Subcutaneous abdominal adipose tissue (tissue), 5 donors: ENCODE measurements around the gene GIPC3.

ENCODE experiments used
- H3K27ac ChIP-seq: one replicate; pipeline ENCODE4 v1.7.0; 2013; ENCODE audit warnings: low read depth, mild to moderate bottlenecking, inconsistent platforms, low read length, moderate library complexity
- H3K27me3 ChIP-seq, 5 donors: one replicate each; pipeline ENCODE4 v1.7.0; 2013; ENCODE audit warnings: low read length in 5 of 5, inconsistent platforms in 1 of 5; ENCODE audit not compliant: control insufficient read depth in 5 of 5, insufficient read depth in 4 of 5
- H3K36me3 ChIP-seq, 5 donors: one replicate each; pipeline ENCODE4 v1.7.0; 2013; ENCODE audit warnings: low read length in 5 of 5; ENCODE audit not compliant: control insufficient read depth in 5 of 5, insufficient read depth in 5 of 5
- H3K4me1 ChIP-seq, 5 donors: one replicate each; pipeline ENCODE4 v1.7.0; 2013; ENCODE audit warnings: low read length in 5 of 5, mild to moderate bottlenecking in 3 of 5, moderate library complexity in 1 of 5; ENCODE audit not compliant: control insufficient read depth in 5 of 5, insufficient read depth in 5 of 5
- H3K4me3 ChIP-seq, 5 donors: one replicate each; pipeline ENCODE4 v1.7.0; 2013; ENCODE audit warnings: low read length in 5 of 5, low read depth in 1 of 5
- H3K9ac ChIP-seq, 5 donors: one replicate each; pipeline ENCODE4 v1.7.0; 2013; ENCODE audit warnings: low read length in 5 of 5, mild to moderate bottlenecking in 4 of 5, moderate library complexity in 3 of 5
- H3K9me3 ChIP-seq, 5 donors: one replicate each; pipeline ENCODE4 v1.7.0; 2013; ENCODE audit warnings: low read length in 5 of 5; ENCODE audit not compliant: control insufficient read depth in 5 of 5
- donor health status: healthy.
- donor health status: healthy.
- donor health status: healthy.
- donor health status: healthy.
- donor health status: healthy.

Gene GIPC3

DNA sequence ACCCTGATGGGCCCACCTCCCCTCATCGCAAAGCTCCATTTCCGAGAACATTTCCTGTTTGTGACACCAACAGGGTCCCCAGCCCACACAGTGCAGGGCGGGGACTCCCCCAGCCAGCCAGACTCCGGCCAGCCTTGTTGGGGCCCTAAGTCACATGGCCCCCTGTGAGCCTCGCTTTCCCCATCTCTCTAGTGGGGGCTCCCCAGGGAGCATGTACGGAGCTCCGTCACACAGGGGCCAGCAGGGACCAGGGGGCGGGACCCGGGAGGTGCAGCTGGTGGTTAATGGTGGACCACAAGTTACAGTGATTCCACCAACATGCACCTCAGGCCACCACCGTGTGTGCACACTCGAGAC is 19.7 kb downstream of the GIPC3 start:
- H3K27ac ChIP-seq = no peak overlapping the region
- peaks cover 6 to 26% (median 15%) of the 10 kb centered on the region in 5 donors for H3K27me3 ChIP-seq
- peaks cover 0 to 5% (median 0%) of the 10 kb centered on the region in 5 donors for H3K36me3 ChIP-seq
- H3K4me3 ChIP-seq = peak overlapping the region in 3 of 5 donors; percentile 33 to 67 (median 56)
- H3K4me1 ChIP-seq = peaks cover 0 to 61% (median 40%) of the 10 kb centered on the region in 5 donors
- H3K9me3 ChIP-seq = no peaks in the 10 kb centered on the region
- peak overlapping the region in 1 of 5 donors; percentile 4 for H3K9ac ChIP-seq

DNA sequence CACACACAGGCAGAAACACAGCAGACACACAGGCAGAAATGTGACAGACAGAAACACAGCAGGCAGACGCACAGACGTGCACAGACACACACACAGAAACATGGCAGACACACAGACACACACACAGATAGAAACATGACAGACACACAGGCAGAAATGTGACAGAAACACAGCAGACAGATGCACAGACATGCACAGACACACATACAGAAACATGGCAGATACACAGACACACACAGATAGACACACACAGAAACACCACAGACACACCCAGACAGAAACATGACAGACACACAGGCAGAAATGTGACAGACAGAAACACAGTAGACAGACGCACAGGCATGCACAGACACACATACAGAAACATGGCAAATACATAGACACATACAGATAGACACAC is 20.1 kb downstream of the GIPC3 start:
- H3K27ac ChIP-seq = no peak overlapping the region

DNA sequence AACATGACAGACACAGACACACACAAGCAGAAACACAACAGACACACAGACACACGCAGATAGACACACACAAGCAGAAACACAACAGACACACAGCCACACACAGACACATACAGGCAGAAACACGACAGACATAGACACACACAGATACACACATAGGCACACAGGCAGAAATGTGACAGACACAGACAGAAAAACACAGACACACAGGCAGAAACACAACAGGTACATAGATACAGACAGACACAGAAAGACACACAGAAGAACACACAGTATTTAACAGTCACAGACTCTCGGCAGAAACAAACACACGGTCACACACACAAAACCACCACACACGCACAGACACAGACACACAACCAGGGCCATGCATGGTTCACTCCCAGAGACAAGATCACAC is 20.5 kb downstream of the GIPC3 start:
- Histone ChIP-seq H3K9me3 (no peaks in the 10 kb centered on the region), H3K4me1 (peaks cover 0 to 67% (median 44%) of the 10 kb centered on the region in 5 donors), H3K36me3 (peaks cover 0 to under 1% (median 0%) of the 10 kb centered on the region in 5 donors), H3K4me3 (peak overlapping the region; percentile 7 to 67 (median 56)), H3K27ac (no peak overlapping the region), H3K27me3 (peaks cover 6 to 26% (median 15%) of the 10 kb centered on the region in 5 donors), H3K9ac (peak overlapping the region in 1 of 5 donors; percentile 67)

More for the DNA sequence above, 20.1 kb downstream of the GIPC3 start:
- Histone ChIP-seq H3K4me1 (peaks cover 0 to 65% (median 44%) of the 10 kb centered on the region in 5 donors), H3K36me3 (peaks cover 0 to 1% (median 0%) of the 10 kb centered on the region in 5 donors), H3K9me3 (no peaks in the 10 kb centered on the region), H3K9ac (peak overlapping the region in 1 of 5 donors; percentile 67), H3K4me3 (peak overlapping the region in 4 of 5 donors; percentile 7 to 67 (median 60)), H3K27me3 (peaks cover 6 to 26% (median 15%) of the 10 kb centered on the region in 5 donors)

DNA sequence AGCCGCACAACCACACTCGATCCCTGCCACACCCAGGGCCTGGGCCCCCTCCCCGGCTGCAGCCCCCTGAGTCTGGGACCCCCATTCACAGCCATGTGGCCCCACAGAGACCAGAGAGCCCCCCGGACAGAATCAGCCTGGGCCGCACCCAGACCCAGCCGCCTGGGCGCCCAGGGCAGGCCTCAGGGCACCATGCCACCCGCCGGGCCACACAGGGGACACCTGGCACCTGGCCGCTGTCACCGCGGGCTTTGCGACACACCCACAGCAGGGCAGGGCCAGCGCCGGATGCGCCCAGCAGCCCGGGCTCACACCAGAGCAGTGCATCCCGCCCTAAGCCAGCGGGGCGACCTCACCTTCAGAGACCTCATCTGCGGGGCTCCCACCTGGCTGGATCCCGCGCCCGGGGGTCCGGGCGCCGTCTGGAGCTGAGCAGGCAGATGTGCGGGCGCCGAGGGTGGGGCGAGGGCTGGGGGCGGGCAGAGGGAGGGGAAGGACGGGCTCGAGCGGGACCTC is 21.0 kb downstream of the GIPC3 start:
- H3K9me3 ChIP-seq = no peaks in the 10 kb centered on the region
- peak overlapping the region in 4 of 5 donors; percentile 42 to 67 (median 60) for H3K4me3 ChIP-seq
- peak overlapping the region in 2 of 5 donors; percentile 69 to 79 for H3K9ac ChIP-seq
- H3K27me3 ChIP-seq = peaks cover 6 to 26% (median 15%) of the 10 kb centered on the region in 5 donors
- peaks cover 0 to 67% (median 44%) of the 10 kb centered on the region in 5 donors for H3K4me1 ChIP-seq
- peaks cover 0 to 5% (median 4%) of the 10 kb centered on the region in 5 donors for H3K36me3 ChIP-seq
- H3K27ac ChIP-seq = peak overlapping the region; percentile 72

DNA sequence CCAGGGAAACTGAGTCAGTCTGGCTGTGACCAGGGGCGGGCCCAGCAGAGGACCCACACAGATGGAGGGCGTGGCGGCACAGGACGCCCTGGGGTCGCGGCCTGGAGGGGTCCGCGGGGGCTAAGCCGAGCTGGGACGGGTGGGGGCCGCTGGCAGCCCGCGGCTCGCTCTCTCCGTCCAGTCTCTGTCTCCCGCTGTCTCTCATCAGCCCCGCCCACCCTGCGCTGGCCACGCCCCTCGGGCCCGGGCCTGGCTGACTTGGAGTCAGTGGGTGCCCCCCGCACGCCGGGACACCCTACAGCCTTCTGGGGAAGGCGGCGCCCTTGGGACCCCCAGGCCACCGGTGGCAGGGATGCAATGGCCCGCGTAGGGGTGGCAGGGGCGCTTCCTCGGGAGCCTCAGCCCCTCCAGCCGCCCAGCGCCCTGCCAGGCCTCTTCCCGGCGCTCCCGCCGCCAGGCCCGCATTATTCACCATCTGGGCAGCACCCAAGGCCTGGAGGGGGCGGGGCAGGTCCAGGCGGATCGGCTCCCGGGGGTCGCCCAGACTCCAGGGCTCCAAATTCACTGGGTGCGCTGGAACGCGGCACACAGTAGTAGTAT is 21.5 kb downstream of the GIPC3 start, which contains the start of gene TBXA2R:
Gene TBXA2R, minus strand, starts transcription at position 186 of the 600 bp plus-strand sequence. CDS start 6,241 bp downstream, outside the sequence.
- Histone ChIP-seq H3K36me3 (peaks cover 0 to 11% (median 9%) of the 10 kb centered on the region in 5 donors), H3K4me1 (peaks cover 0 to 67% (median 44%) of the 10 kb centered on the region in 5 donors), H3K27me3 (peaks cover 6 to 26% (median 15%) of the 10 kb centered on the region in 5 donors), H3K9me3 (no peaks in the 10 kb centered on the region), H3K4me3 (peak within 1 kb of the TSS; percentile 7 to 67 (median 56)), H3K9ac (peak within 1 kb of the TSS; percentile 26 to 79 (median 48)), H3K27ac (peak within 1 kb of the TSS; percentile 73)

- Histone ChIP-seq H3K9me3 (peaks cover 0 to 2% (median 0%) of the 10 kb centered on the region in 5 donors), H3K4me3 (peak overlapping the region in 4 of 5 donors; percentile 42 to 67 (median 60)), H3K9ac (peak overlapping the region; percentile 26 to 79 (median 48)), H3K27ac (peak overlapping the region; percentile 73), H3K36me3 (peaks cover 0 to 18% (median 16%) of the 10 kb centered on the region in 5 donors), H3K4me1 (peaks cover 0 to 67% (median 44%) of the 10 kb centered on the region in 5 donors), H3K27me3 (peaks cover 6 to 26% (median 15%) of the 10 kb centered on the region in 5 donors)
Measured at GRCh38 chr19:3607303-3608078, 22.2 kb downstream of the GIPC3 start.

DNA sequence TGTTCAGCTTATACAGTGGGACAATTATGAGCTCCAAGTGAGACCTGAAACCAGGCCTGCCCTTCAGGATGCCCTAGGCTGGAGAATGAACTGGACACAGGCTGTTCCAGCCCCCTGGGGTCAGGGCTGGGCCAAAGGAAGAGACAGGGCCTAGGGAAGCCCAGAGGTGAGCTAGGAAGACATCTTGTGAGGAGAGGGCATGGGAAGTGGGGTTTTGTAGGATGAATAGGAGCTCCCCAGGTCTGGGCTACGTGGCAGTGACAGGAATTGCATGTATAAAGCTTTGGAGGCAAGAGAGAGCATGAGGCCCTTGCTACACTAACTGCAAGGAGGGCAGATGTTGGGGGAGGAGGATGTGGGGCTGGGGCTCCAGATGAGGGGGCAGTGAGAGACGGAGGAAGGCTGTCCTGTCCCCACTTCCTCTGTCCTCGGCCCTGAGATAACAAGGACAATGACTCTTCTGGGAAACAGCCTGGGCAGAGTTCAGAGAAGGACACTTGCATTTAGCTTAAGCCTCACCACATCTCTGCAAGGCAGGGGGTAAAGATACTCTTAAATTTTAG is 22.9 kb downstream of the GIPC3 start:
- peaks cover 0 to 2% (median 0%) of the 10 kb centered on the region in 5 donors for H3K9me3 ChIP-seq
- H3K27me3 ChIP-seq = peaks cover 6 to 26% (median 15%) of the 10 kb centered on the region in 5 donors
- H3K9ac ChIP-seq = peak overlapping the region in 1 of 5 donors; percentile 31
- H3K36me3 ChIP-seq = peaks cover 0 to 23% (median 18%) of the 10 kb centered on the region in 5 donors
- peak overlapping the region; percentile 73 for H3K27ac ChIP-seq
- peaks cover 0 to 66% (median 44%) of the 10 kb centered on the region in 5 donors for H3K4me1 ChIP-seq
- H3K4me3 ChIP-seq = peak overlapping the region in 1 of 5 donors; percentile 0

- H3K9me3 ChIP-seq = peaks cover 0 to 2% (median 0%) of the 10 kb centered on the region in 5 donors
- H3K4me1 ChIP-seq = peaks cover 0 to 62% (median 44%) of the 10 kb centered on the region in 5 donors
- peaks cover 6 to 26% (median 15%) of the 10 kb centered on the region in 5 donors for H3K27me3 ChIP-seq
- H3K36me3 ChIP-seq = peaks cover 0 to 30% (median 25%) of the 10 kb centered on the region in 5 donors
- H3K9ac ChIP-seq = no peak overlapping the region
- H3K27ac ChIP-seq = peak overlapping the region; percentile 54
- no peak overlapping the region for H3K4me3 ChIP-seq
Measured at GRCh38 chr19:3608750-3609322, 23.6 kb downstream of the GIPC3 start.
